A673 (cell line): ENCODE results near the gene JAG2. TPM values are rescaled to one million over a fixed set of nuclear protein-coding genes. Genes with fewer than 3 reads are reported as not detected.
A peak's percentile ranks its signal among the peaks of the same experiment; 100 is the strongest.

Experiments used
- BruUV-seq: library from RNA; stranded (reverse); fragments of 400-500 nt; replicated peaks from 2 replicates; lab custom pipeline; 2021; lab: Mats Ljungman, UMichigan
- CTCF ChIA-PET: fragments of 300-600 bp; sonication (Branson Sonifier 250); formaldehyde crosslinking; loops from one replicate; lab custom pipeline; 2022; ENCODE audit warnings: antibody characterized with exemption; lab: Charles Lee
- POLR2A ChIA-PET: fragments of 300-600 bp; sonication (Branson Sonifier 250); formaldehyde crosslinking; loops from one replicate; lab custom pipeline; 2022; ENCODE audit warnings: antibody characterized with exemption; ENCODE audit not compliant: low non-redundant PET; lab: Charles Lee
- DNase-seq: peaks from one replicate; pipeline ENCODE4 v3.0.0-alpha.2; 2015; ENCODE audit warnings: low spot score
- H3K27ac ChIP-seq: fragments of 200-600 bp; sonication (generic); 2 replicates; pipeline ENCODE4 v1.5.1; 2016; ENCODE audit warnings: mixed run types, low read depth, mild to moderate bottlenecking, mixed read lengths, antibody characterized with exemption, low read length; ENCODE audit not compliant: poor library complexity, severe bottlenecking
- H3K27me3 ChIP-seq: fragments of 200-600 bp; sonication (generic); replicated peaks from 2 replicates; pipeline ENCODE4 v1.6.1; 2017; ENCODE audit warnings: mixed run types, low read depth, mild to moderate bottlenecking, mixed read lengths, antibody characterized with exemption, low read length; ENCODE audit not compliant: insufficient read depth, poor library complexity
- H3K36me3 ChIP-seq: fragments of 200-600 bp; sonication (generic); 2 replicates; pipeline ENCODE4 v1.6.1; 2016; ENCODE audit warnings: mixed run types, mild to moderate bottlenecking, mixed read lengths, antibody characterized with exemption, low read length; ENCODE audit not compliant: insufficient read depth, poor library complexity, severe bottlenecking
- H3K4me1 ChIP-seq: fragments of 200-600 bp; sonication (generic); 2 replicates; pipeline ENCODE4 v1.6.1; 2017; ENCODE audit warnings: mixed run types, mild to moderate bottlenecking, mixed read lengths, antibody characterized with exemption, low read length; ENCODE audit not compliant: insufficient read depth, poor library complexity, severe bottlenecking
- H3K4me3 ChIP-seq: fragments of 200-600 bp; sonication (generic); 2 replicates; pipeline ENCODE4 v1.5.1; 2016; ENCODE audit warnings: low read depth, mixed run types, mild to moderate bottlenecking, mixed read lengths, low read length; ENCODE audit not compliant: poor library complexity, severe bottlenecking
- H3K9me3 ChIP-seq: fragments of 200-600 bp; sonication (generic); 2 replicates; pipeline ENCODE4 v1.6.1; 2016; ENCODE audit warnings: mixed run types, low read depth, mild to moderate bottlenecking, mixed read lengths, antibody characterized with exemption, low read length; ENCODE audit not compliant: poor library complexity, severe bottlenecking
- EZH2 ChIP-seq: fragments of 200-600 bp; sonication (generic); IDR thresholded peaks from 2 replicates; pipeline ENCODE4 v1.6.1; 2017; ENCODE audit warnings: borderline replicate concordance, low read depth, mild to moderate bottlenecking, mixed read lengths, antibody characterized with exemption, low read length; ENCODE audit not compliant: poor library complexity, severe bottlenecking
- intact Hi-C: fragments of 100-400 bp; cut with micrococcal nuclease; formaldehyde crosslinking; loops from one replicate; pipeline ENCODE4 v1.10.0; 2022; ENCODE audit not compliant: unreplicated experiment
- total RNA-seq: library from RNA; stranded (reverse); gene quantifications from 2 replicates; pipeline ENCODE4 v1.2.3, GENCODE V29; 2021
- TF ChIP-seq, protein P1 (sequence below): fragments of 300-800, 200-600 bp; sonication (generic); conservative IDR thresholded peaks from 2 replicates; pipeline ENCODE4 v1.5.1; 2017; ENCODE audit warnings: low read depth, mild to moderate bottlenecking, antibody characterized with exemption, low read length, moderate library complexity, mixed read lengths

JAG2 gene
- total RNA-seq, 1 experiment from 2014 or later, result 14.3 TPM

GRCh38 chr14:105208738-105209075 is 40.1 kb upstream of the JAG2 start:
- intact Hi-C loops, result no loop called here
- Histone ChIP-seq H3K4me1 (no peaks in the 10 kb centered on the region), H3K27ac (no peak overlapping the region), H3K4me3 (no peak overlapping the region), H3K9me3 (no peaks in the 10 kb centered on the region), H3K36me3 (no peaks in the 10 kb centered on the region), H3K27me3 (no peaks in the 10 kb centered on the region)
- no peak for TF ChIP-seq EZH2
- TF ChIP-seq, protein P1, sequence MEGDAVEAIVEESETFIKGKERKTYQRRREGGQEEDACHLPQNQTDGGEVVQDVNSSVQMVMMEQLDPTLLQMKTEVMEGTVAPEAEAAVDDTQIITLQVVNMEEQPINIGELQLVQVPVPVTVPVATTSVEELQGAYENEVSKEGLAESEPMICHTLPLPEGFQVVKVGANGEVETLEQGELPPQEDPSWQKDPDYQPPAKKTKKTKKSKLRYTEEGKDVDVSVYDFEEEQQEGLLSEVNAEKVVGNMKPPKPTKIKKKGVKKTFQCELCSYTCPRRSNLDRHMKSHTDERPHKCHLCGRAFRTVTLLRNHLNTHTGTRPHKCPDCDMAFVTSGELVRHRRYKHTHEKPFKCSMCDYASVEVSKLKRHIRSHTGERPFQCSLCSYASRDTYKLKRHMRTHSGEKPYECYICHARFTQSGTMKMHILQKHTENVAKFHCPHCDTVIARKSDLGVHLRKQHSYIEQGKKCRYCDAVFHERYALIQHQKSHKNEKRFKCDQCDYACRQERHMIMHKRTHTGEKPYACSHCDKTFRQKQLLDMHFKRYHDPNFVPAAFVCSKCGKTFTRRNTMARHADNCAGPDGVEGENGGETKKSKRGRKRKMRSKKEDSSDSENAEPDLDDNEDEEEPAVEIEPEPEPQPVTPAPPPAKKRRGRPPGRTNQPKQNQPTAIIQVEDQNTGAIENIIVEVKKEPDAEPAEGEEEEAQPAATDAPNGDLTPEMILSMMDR, result no peak
- ChIA-PET POLR2A (no interaction called here), CTCF (no interaction called here)
- DNase-seq, result no peak
- no TSS peak for BruUV-seq

DNA sequence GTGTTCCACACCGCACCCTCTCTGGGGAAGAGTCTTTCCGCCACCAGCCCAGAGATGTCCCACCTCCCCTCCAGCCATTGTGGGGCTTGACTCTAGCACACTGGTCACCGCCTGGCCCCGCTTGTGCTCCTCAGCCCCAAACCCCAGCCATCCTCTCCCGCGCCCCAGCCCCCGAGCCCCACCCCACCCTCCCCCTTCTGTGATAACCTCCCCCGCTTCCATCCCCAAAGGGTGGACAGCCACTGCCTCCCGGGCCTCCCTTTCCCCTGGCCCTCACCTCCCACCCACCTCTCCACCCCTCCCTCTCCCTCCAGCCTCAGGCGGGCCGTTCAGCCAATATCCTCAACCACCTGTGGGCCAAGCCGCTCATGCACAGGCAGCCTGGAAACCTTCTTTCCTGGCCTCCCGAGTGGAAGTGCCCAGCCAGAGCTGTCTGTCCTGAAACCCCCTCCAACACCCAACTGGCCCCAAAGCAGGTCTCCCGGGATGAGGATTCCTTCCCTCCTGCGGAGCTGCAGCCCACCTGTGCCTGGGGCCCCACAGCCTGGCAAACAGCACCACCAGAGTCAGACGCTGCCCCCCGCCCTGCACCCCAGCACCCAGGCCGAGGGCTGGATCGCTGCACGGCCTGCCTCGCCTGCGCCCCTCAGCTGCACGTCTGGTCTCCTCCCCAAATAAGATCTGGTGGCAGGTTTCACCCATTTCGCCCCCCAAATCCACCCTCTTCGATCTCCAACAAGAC is 39.6 kb upstream of the JAG2 start:
- intact Hi-C loops, result no loop called here
- no TSS peak for BruUV-seq
- no peak overlapping the region for H3K4me3 ChIP-seq
- H3K27ac ChIP-seq, result no peak overlapping the region
- no peaks in the 10 kb centered on the region for H3K9me3 ChIP-seq
- DNase-seq, result no peak
- no peak for TF ChIP-seq EZH2
- TF ChIP-seq, protein P1, result no peak
- H3K36me3 ChIP-seq, result no peaks in the 10 kb centered on the region
- H3K27me3 ChIP-seq, result no peaks in the 10 kb centered on the region
- H3K4me1 ChIP-seq, result peaks cover 2% of the 10 kb centered on the region
- ChIA-PET CTCF (no interaction called here), POLR2A (no interaction called here)

- no peak overlapping the region for H3K27ac ChIP-seq
- no peak overlapping the region for H3K4me3 ChIP-seq
- no peaks in the 10 kb centered on the region for H3K27me3 ChIP-seq
- H3K36me3 ChIP-seq, result no peaks in the 10 kb centered on the region
- peak; percentile 41 for DNase-seq
- TF ChIP-seq, protein P1, result no peak; the same call in 1 of the 2 replicates
- TF ChIP-seq EZH2, result no peak
- BruUV-seq, result no TSS peak
- peaks cover 4% of the 10 kb centered on the region for H3K4me1 ChIP-seq
- POLR2A ChIA-PET, result no interaction called here
- CTCF ChIA-PET, result no interaction called here
- no peaks in the 10 kb centered on the region for H3K9me3 ChIP-seq
- intact Hi-C loops, result no loop called here
Measured at GRCh38 chr14:105207460-105207901, 38.9 kb upstream of the JAG2 start.
